ENCODE results near the gene CISD2. TPM values are rescaled to one million over a fixed set of nuclear protein-coding genes. Genes with fewer than 3 reads are reported as not detected.
A peak's percentile ranks its signal among the peaks of the same experiment; 100 is the strongest.

CISD2 gene
- total RNA-seq, 1 donor from 2014 or later = 22.2 TPM

- no peaks in the 10 kb centered on the region for H3K36me3 Mint-ChIP-seq
- no peak for TF ChIP-seq CTCF (IDR thresholded peaks at IDR 0.05; ENCODE audit: unreplicated experiment)
- no peaks in the 10 kb centered on the region for H3K9me3 Mint-ChIP-seq
- H3K4me3 Mint-ChIP-seq = no peak overlapping the region
- H3K27ac Mint-ChIP-seq = no peak overlapping the region
- peaks cover 29% of the 10 kb centered on the region for H3K4me1 Mint-ChIP-seq
- no peaks in the 10 kb centered on the region for H3K27me3 Mint-ChIP-seq (ENCODE audit: low read depth)
- DNase-seq (ENCODE audit: low spot score in 2 of 2, unreplicated experiment in 2 of 2) = no peak
Measured at GRCh38 chr4:102829803-102830202, 39.0 kb upstream of the CISD2 start.

GRCh38 chr4:102832105-102832504 is 36.7 kb upstream of the CISD2 start:
- Mint-ChIP-seq H3K27ac (peak overlapping the region; percentile 81), H3K4me1 (peaks cover 30% of the 10 kb centered on the region)

GRCh38 chr4:102832667-102833066 is 36.1 kb upstream of the CISD2 start:
- DNase-seq (ENCODE audit: low spot score in 2 of 2, unreplicated experiment in 2 of 2) = no peak
- Mint-ChIP-seq H3K4me1 (peaks cover 30% of the 10 kb centered on the region), H3K27ac (no peak overlapping the region), H3K9me3 (no peaks in the 10 kb centered on the region), H3K4me3 (no peak overlapping the region), H3K36me3 (no peaks in the 10 kb centered on the region), H3K27me3 (ENCODE audit: low read depth) (no peaks in the 10 kb centered on the region)
- no peak for TF ChIP-seq CTCF (IDR thresholded peaks at IDR 0.05; ENCODE audit: unreplicated experiment)

More at GRCh38 chr4:102832105-102832504, 36.7 kb upstream of the CISD2 start:
- no peaks in the 10 kb centered on the region for H3K36me3 Mint-ChIP-seq
- no peak for DNase-seq (ENCODE audit: low spot score in 2 of 2, unreplicated experiment in 2 of 2)
- no peak for TF ChIP-seq CTCF (IDR thresholded peaks at IDR 0.05; ENCODE audit: unreplicated experiment)
- no peak overlapping the region for H3K4me3 Mint-ChIP-seq
- no peaks in the 10 kb centered on the region for H3K27me3 Mint-ChIP-seq (ENCODE audit: low read depth)
- no peaks in the 10 kb centered on the region for H3K9me3 Mint-ChIP-seq

GRCh38 chr4:102836596-102836995 is 32.2 kb upstream of the CISD2 start:
- no peaks in the 10 kb centered on the region for H3K27me3 Mint-ChIP-seq (ENCODE audit: low read depth)
- H3K4me1 Mint-ChIP-seq = peaks cover 19% of the 10 kb centered on the region
- no peaks in the 10 kb centered on the region for H3K36me3 Mint-ChIP-seq
- no peak overlapping the region for H3K27ac Mint-ChIP-seq
- H3K4me3 Mint-ChIP-seq = no peak overlapping the region
- H3K9me3 Mint-ChIP-seq = no peaks in the 10 kb centered on the region
- DNase-seq (ENCODE audit: low spot score in 2 of 2, unreplicated experiment in 2 of 2) = no peak
- no peak for TF ChIP-seq CTCF (IDR thresholded peaks at IDR 0.05; ENCODE audit: unreplicated experiment)

GRCh38 chr4:102842367-102842766 is 26.4 kb upstream of the CISD2 start:
- no peak for DNase-seq (ENCODE audit: low spot score in 2 of 2, unreplicated experiment in 2 of 2)
- Mint-ChIP-seq H3K4me3 (no peak overlapping the region), H3K9me3 (no peaks in the 10 kb centered on the region), H3K36me3 (peaks cover 2% of the 10 kb centered on the region), H3K4me1 (no peaks in the 10 kb centered on the region), H3K27me3 (ENCODE audit: low read depth) (no peaks in the 10 kb centered on the region), H3K27ac (no peak overlapping the region)
- TF ChIP-seq CTCF (IDR thresholded peaks at IDR 0.05; ENCODE audit: unreplicated experiment) = no peak

- Mint-ChIP-seq H3K4me3 (no peak overlapping the region), H3K27me3 (ENCODE audit: low read depth) (no peaks in the 10 kb centered on the region), H3K36me3 (peaks cover 2% of the 10 kb centered on the region), H3K4me1 (no peaks in the 10 kb centered on the region), H3K9me3 (no peaks in the 10 kb centered on the region), H3K27ac (no peak overlapping the region)
- DNase-seq (ENCODE audit: low spot score in 2 of 2, unreplicated experiment in 2 of 2) = no peak
- no peak for TF ChIP-seq CTCF (IDR thresholded peaks at IDR 0.05; ENCODE audit: unreplicated experiment)
Measured at GRCh38 chr4:102843273-102843672, 25.5 kb upstream of the CISD2 start.
